ENCODE measurements around the gene PLCG1. TPM values are rescaled to one million over a fixed set of nuclear protein-coding genes. Genes with fewer than 3 reads are reported as not detected.

The PLCG1 gene
- total and polyA plus RNA-seq, 11 donors: 32.5 to 72.2 (median 52.8) TPM

- 44 to 51% (median 50%) methylated on average over 8 of the region's 8 CpGs for WGBS, 4 donors
- ATAC-seq (peak; percentile 66 to 78 (median 72)), DNase-seq (peak in 4 of 5 donors; percentile 58 to 76 (median 64))
- no peak overlapping the region for H3K4me3 ChIP-seq
- peaks cover 0 to 3% (median 2%) of the 10 kb centered on the region in 9 donors for H3K36me3 ChIP-seq
- peaks cover 15 to 100% (median 91%) of the 10 kb centered on the region in 12 donors for H3K4me1 ChIP-seq
- H3K27me3 ChIP-seq: no peaks in the 10 kb centered on the region
- TF ChIP-seq POLR2A (IDR thresholded peaks at IDR 0.05): no peak
- TF ChIP-seq CTCF (IDR thresholded peaks at IDR 0.05): peak in 4 of 12 donors; percentile 13 to 32 (median 25)
- peak overlapping the region in 11 of 12 donors; percentile 34 to 100 (median 68) for H3K27ac ChIP-seq
- no peaks in the 10 kb centered on the region for H3K9me3 ChIP-seq
- intact Hi-C loops (cut with DNase I): no loop called here
Observed at GRCh38 chr20:41154436-41155176, 17.3 kb downstream of the PLCG1 start.

- ATAC-seq (no peak), DNase-seq (no peak)
- intact Hi-C loops (cut with DNase I): no loop called here
- Histone ChIP-seq H3K4me3 (no peak overlapping the region), H3K27me3 (no peaks in the 10 kb centered on the region), H3K4me1 (peaks cover 15 to 100% (median 90%) of the 10 kb centered on the region in 12 donors), H3K27ac (peak overlapping the region in 11 of 12 donors; percentile 34 to 100 (median 68)), H3K36me3 (peaks cover 0 to 9% (median 8%) of the 10 kb centered on the region in 9 donors), H3K9me3 (no peaks in the 10 kb centered on the region)
- TF ChIP-seq CTCF (IDR thresholded peaks at IDR 0.05) (no peak), POLR2A (IDR thresholded peaks at IDR 0.05) (no peak)
- whole genome bisulfite sequencing, 4 donors: 71 to 83% (median 76%) methylated on average over 6 to 7 of the region's 7 CpGs
Observed at GRCh38 chr20:41155261-41155660, 17.9 kb downstream of the PLCG1 start.

- peaks cover 11 to 93% (median 75%) of the 10 kb centered on the region in 12 donors for H3K4me1 ChIP-seq
- TF ChIP-seq POLR2A (IDR thresholded peaks at IDR 0.05) (no peak), CTCF (IDR thresholded peaks at IDR 0.05) (no peak)
- DNase-seq (no peak), ATAC-seq (no peak)
- intact Hi-C loops (cut with DNase I): no loop called here
- WGBS, 4 donors: 74 to 75% (median 74%) methylated on average over 5 to 6 of the region's 6 CpGs
- peak overlapping the region in 2 of 12 donors; percentile 2 to 84 for H3K27ac ChIP-seq
- no peaks in the 10 kb centered on the region for H3K9me3 ChIP-seq
- peaks cover 0 to 34% (median 29%) of the 10 kb centered on the region in 9 donors for H3K36me3 ChIP-seq
- no peaks in the 10 kb centered on the region for H3K27me3 ChIP-seq
- H3K4me3 ChIP-seq: no peak overlapping the region
Observed at GRCh38 chr20:41158082-41158625, 20.8 kb downstream of the PLCG1 start.

GRCh38 chr20:41159547-41159946 lies 22.2 kb downstream of the PLCG1 start:
- intact Hi-C loops (cut with DNase I): no loop called here
- Histone ChIP-seq H3K36me3 (peaks cover 0 to 48% (median 43%) of the 10 kb centered on the region in 9 donors), H3K9me3 (no peaks in the 10 kb centered on the region), H3K27me3 (no peaks in the 10 kb centered on the region), H3K4me3 (no peak overlapping the region), H3K4me1 (peaks cover 2 to 79% (median 61%) of the 10 kb centered on the region in 12 donors), H3K27ac (peak overlapping the region in 4 of 12 donors; percentile 24 to 84 (median 38))
- no peak for ATAC-seq
- TF ChIP-seq POLR2A (IDR thresholded peaks at IDR 0.05) (no peak), CTCF (IDR thresholded peaks at IDR 0.05) (no peak)
- WGBS, 4 donors: 59 to 91% (median 67%) methylated on average over 8 to 10 of the region's 10 CpGs
- DNase-seq: no peak
